A673 (cell line): ENCODE data around the gene FRMD1. TPM values are rescaled to one million over a fixed set of nuclear protein-coding genes. Genes with fewer than 3 reads are reported as not detected.

ENCODE experiments used
- BruUV-seq: library from RNA; stranded (reverse); fragments of 400-500 nt; replicated peaks from 2 replicates; lab custom pipeline; 2021; lab: Mats Ljungman, UMichigan
- CTCF ChIA-PET: fragments of 300-600 bp; sonication (Branson Sonifier 250); formaldehyde crosslinking; loops from one replicate; lab custom pipeline; 2022; ENCODE audit warnings: antibody characterized with exemption; lab: Charles Lee
- POLR2A ChIA-PET: fragments of 300-600 bp; sonication (Branson Sonifier 250); formaldehyde crosslinking; loops from one replicate; lab custom pipeline; 2022; ENCODE audit warnings: antibody characterized with exemption; ENCODE audit not compliant: low non-redundant PET; lab: Charles Lee
- DNase-seq: peaks from one replicate; pipeline ENCODE4 v3.0.0-alpha.2; 2015; ENCODE audit warnings: low spot score
- H3K27ac ChIP-seq: fragments of 200-600 bp; sonication (generic); 2 replicates; pipeline ENCODE4 v1.5.1; 2016; ENCODE audit warnings: mixed run types, low read depth, mild to moderate bottlenecking, mixed read lengths, antibody characterized with exemption, low read length; ENCODE audit not compliant: poor library complexity, severe bottlenecking
- H3K27me3 ChIP-seq: fragments of 200-600 bp; sonication (generic); replicated peaks from 2 replicates; pipeline ENCODE4 v1.6.1; 2017; ENCODE audit warnings: mixed run types, low read depth, mild to moderate bottlenecking, mixed read lengths, antibody characterized with exemption, low read length; ENCODE audit not compliant: insufficient read depth, poor library complexity
- H3K36me3 ChIP-seq: fragments of 200-600 bp; sonication (generic); 2 replicates; pipeline ENCODE4 v1.6.1; 2016; ENCODE audit warnings: mixed run types, mild to moderate bottlenecking, mixed read lengths, antibody characterized with exemption, low read length; ENCODE audit not compliant: insufficient read depth, poor library complexity, severe bottlenecking
- H3K4me1 ChIP-seq: fragments of 200-600 bp; sonication (generic); 2 replicates; pipeline ENCODE4 v1.6.1; 2017; ENCODE audit warnings: mixed run types, mild to moderate bottlenecking, mixed read lengths, antibody characterized with exemption, low read length; ENCODE audit not compliant: insufficient read depth, poor library complexity, severe bottlenecking
- H3K4me3 ChIP-seq: fragments of 200-600 bp; sonication (generic); 2 replicates; pipeline ENCODE4 v1.5.1; 2016; ENCODE audit warnings: low read depth, mixed run types, mild to moderate bottlenecking, mixed read lengths, low read length; ENCODE audit not compliant: poor library complexity, severe bottlenecking
- H3K9me3 ChIP-seq: fragments of 200-600 bp; sonication (generic); 2 replicates; pipeline ENCODE4 v1.6.1; 2016; ENCODE audit warnings: mixed run types, low read depth, mild to moderate bottlenecking, mixed read lengths, antibody characterized with exemption, low read length; ENCODE audit not compliant: poor library complexity, severe bottlenecking
- CTCF ChIP-seq: fragments of 300-800, 200-600 bp; sonication (generic); conservative IDR thresholded peaks from 2 replicates; pipeline ENCODE4 v1.5.1; 2017; ENCODE audit warnings: low read depth, mild to moderate bottlenecking, antibody characterized with exemption, low read length, moderate library complexity, mixed read lengths
- EZH2 ChIP-seq: fragments of 200-600 bp; sonication (generic); IDR thresholded peaks from 2 replicates; pipeline ENCODE4 v1.6.1; 2017; ENCODE audit warnings: borderline replicate concordance, low read depth, mild to moderate bottlenecking, mixed read lengths, antibody characterized with exemption, low read length; ENCODE audit not compliant: poor library complexity, severe bottlenecking
- intact Hi-C: fragments of 100-400 bp; cut with micrococcal nuclease; formaldehyde crosslinking; loops from one replicate; pipeline ENCODE4 v1.10.0; 2022; ENCODE audit not compliant: unreplicated experiment
- total RNA-seq: library from RNA; stranded (reverse); gene quantifications from 2 replicates; pipeline ENCODE4 v1.2.3, GENCODE V29; 2021

FRMD1 gene
- total RNA-seq, 1 experiment from 2014 or later, result not detected

DNA sequence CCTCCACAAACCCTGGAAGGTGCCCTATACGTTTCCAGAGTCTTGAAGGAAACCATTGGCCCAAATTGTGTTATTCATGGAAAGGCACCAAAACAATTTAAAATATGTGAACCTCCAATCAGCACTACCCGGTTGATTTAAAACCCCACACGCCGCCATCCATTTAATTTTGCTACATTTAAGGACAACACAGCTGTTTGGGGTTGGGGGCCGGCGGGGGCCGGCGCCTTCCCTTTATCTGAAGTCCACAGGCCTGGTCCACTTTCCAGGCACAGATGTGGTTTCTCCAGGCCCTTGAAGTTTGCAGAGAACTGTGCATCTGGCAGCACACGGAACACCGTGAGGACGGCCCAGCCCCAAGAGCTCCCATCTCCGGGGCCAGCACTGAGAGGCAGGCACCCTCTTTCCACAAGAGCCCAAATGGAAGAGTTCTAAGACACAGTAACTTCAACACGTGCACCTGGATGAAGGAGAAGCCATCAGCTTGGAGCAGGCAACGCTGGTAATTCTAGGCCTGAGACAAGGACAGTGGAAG lies 16.8 kb upstream of the FRMD1 start:
- CTCF ChIA-PET, result no interaction called here
- intact Hi-C loops, result no loop called here
- Histone ChIP-seq H3K4me3 (no peak overlapping the region), H3K9me3 (no peaks in the 10 kb centered on the region), H3K36me3 (no peaks in the 10 kb centered on the region), H3K4me1 (no peaks in the 10 kb centered on the region), H3K27me3 (no peaks in the 10 kb centered on the region), H3K27ac (no peak overlapping the region)
- POLR2A ChIA-PET, result no interaction called here
- TF ChIP-seq CTCF (no peak), EZH2 (no peak)
- no TSS peak for BruUV-seq
- no peak for DNase-seq

DNA sequence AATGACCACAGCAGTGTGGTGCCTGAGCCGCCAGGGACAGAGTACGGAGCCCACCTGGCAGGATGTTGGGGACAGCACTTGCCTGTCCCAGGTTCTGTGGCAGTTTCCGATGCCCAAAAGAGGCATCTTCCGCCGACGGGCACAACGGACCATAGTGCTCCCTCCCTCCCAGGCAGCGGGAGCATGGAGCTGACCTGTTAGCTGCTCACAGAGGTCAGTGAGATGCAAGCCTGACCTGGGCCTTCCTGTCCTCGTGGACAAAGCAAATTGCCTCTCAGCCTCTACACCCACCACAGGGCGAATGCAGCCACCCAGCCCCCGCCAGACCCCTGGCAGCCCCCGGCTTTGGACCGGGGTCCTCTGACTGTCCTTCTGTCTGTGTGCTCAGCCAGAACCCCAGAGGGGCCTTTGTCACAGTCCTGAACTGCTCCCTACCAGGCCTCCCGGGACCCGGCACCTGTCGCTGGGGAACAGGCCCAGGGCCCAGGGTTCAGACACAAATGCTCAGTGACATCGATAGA lies 16.2 kb upstream of the FRMD1 start:
- Histone ChIP-seq H3K9me3 (no peaks in the 10 kb centered on the region), H3K4me3 (no peak overlapping the region), H3K27me3 (no peaks in the 10 kb centered on the region), H3K36me3 (no peaks in the 10 kb centered on the region), H3K27ac (no peak overlapping the region), H3K4me1 (no peaks in the 10 kb centered on the region)
- no peak for DNase-seq
- intact Hi-C loops, result no loop called here
- TF ChIP-seq EZH2 (no peak), CTCF (no peak)
- ChIA-PET POLR2A (no interaction called here), CTCF (no interaction called here)
- BruUV-seq, result no TSS peak

DNA sequence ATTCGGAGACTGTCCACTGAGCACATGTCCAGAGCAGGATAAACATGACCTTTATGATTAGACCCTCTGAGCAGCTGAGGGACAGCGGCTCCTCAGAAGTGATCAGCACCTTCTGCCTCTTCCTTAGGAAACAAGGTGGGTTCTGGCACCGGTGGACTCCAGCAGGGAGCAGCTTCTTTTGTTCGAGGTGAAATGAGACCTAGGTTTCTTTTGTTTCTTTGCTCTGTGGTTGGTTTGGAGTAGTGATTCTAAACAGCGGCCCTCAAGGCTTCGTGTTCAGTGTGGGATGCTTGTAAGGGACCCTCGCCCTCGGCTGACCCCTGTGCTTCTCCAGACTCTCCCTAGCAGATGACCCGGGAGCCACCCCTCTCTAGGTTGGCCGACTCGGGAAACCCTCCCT lies 14.6 kb upstream of the FRMD1 start:
- Histone ChIP-seq H3K9me3 (no peaks in the 10 kb centered on the region), H3K27ac (no peak overlapping the region), H3K4me3 (no peak overlapping the region), H3K27me3 (no peaks in the 10 kb centered on the region), H3K36me3 (no peaks in the 10 kb centered on the region), H3K4me1 (no peaks in the 10 kb centered on the region)
- no peak for DNase-seq
- ChIA-PET CTCF (no interaction called here), POLR2A (no interaction called here)
- TF ChIP-seq EZH2 (no peak), CTCF (no peak)
- intact Hi-C loops, result no loop called here
- no TSS peak for BruUV-seq
